Mesendoderm (in vitro differentiated cells): ENCODE data around the gene FRA10AC1. TPM values are rescaled to one million over a fixed set of nuclear protein-coding genes. Genes with fewer than 3 reads are reported as not detected.
A peak's percentile ranks its signal among the peaks of the same experiment; 100 is the strongest.

ENCODE experiments used
- DNase-seq: peaks from one replicate; pipeline ENCODE4 v3.0.0; 2013
- H2AK5ac ChIP-seq: 2 replicates; pipeline ENCODE4 v1.6.1; 2013; ENCODE audit warnings: low read length, inconsistent platforms
- H2BK120ac ChIP-seq: 2 replicates; pipeline ENCODE4 v1.6.1; 2013; ENCODE audit warnings: low read depth, mild to moderate bottlenecking, low read length, moderate library complexity, mixed read lengths
- H2BK15ac ChIP-seq: replicated peaks from 2 replicates; pipeline ENCODE4 v1.6.1; 2013; ENCODE audit warnings: low read depth, mild to moderate bottlenecking, moderate library complexity
- H2BK5ac ChIP-seq: 2 replicates; pipeline ENCODE4 v1.6.1; 2013; ENCODE audit warnings: low read length, inconsistent platforms
- H3K18ac ChIP-seq: 2 replicates; pipeline ENCODE4 v1.6.1; 2013; ENCODE audit warnings: mild to moderate bottlenecking, low read length, mixed read lengths
- H3K23ac ChIP-seq: one replicate; pipeline ENCODE4 v1.6.1; 2013; ENCODE audit warnings: low read length
- H3K27ac ChIP-seq: 2 replicates; pipeline ENCODE4 v1.5.1; 2013; ENCODE audit warnings: low read depth, mild to moderate bottlenecking, inconsistent platforms, low read length, moderate library complexity
- H3K27me3 ChIP-seq: 2 replicates; pipeline ENCODE4 v1.6.1; 2013; ENCODE audit warnings: low read length, control low read depth, mild to moderate bottlenecking, inconsistent platforms; ENCODE audit not compliant: insufficient read depth, poor library complexity
- H3K36me3 ChIP-seq: 2 replicates; pipeline ENCODE4 v1.6.1; 2013; ENCODE audit warnings: low read length, inconsistent platforms; ENCODE audit not compliant: control insufficient read depth, insufficient read depth
- H3K4ac ChIP-seq: one replicate; pipeline ENCODE4 v1.6.1; 2013; ENCODE audit warnings: low read depth, mild to moderate bottlenecking, low read length, moderate library complexity
- H3K4me1 ChIP-seq: 2 replicates; pipeline ENCODE4 v1.6.1; 2013; ENCODE audit warnings: low read depth, low read length, inconsistent platforms; ENCODE audit not compliant: control insufficient read depth
- H3K4me2 ChIP-seq: 2 replicates; pipeline ENCODE4 v1.6.1; 2013; ENCODE audit warnings: low read length
- H3K4me3 ChIP-seq: 2 replicates; pipeline ENCODE4 v1.5.1; 2013; ENCODE audit warnings: mild to moderate bottlenecking, low read length
- H3K56ac ChIP-seq: one replicate; pipeline ENCODE4 v1.6.1; 2013; ENCODE audit warnings: low read length
- H3K79me1 ChIP-seq: 2 replicates; pipeline ENCODE4 v1.6.1; 2013; ENCODE audit warnings: low read length, inconsistent platforms
- H3K79me2 ChIP-seq: 2 replicates; pipeline ENCODE4 v1.6.1; 2013; ENCODE audit warnings: mild to moderate bottlenecking, low read length; ENCODE audit not compliant: control insufficient read depth, insufficient read depth
- H3K9ac ChIP-seq: 2 replicates; pipeline ENCODE4 v1.6.1; 2013; ENCODE audit warnings: low read length, inconsistent platforms
- H4K5ac ChIP-seq: one replicate; pipeline ENCODE4 v1.6.1; 2013; ENCODE audit warnings: low read length
- H4K8ac ChIP-seq: one replicate; pipeline ENCODE4 v1.6.1; 2013; ENCODE audit warnings: low read depth, mild to moderate bottlenecking, control low read depth, low read length, moderate library complexity
- WGBS: extraction: QIAGEN DNeasy Blood & Tissue Kit; methylation state at CpG from one replicate; pipeline ENCODE4 v1.1.7; 2013; ENCODE audit warnings: low lambda C conversion rate, missing lambda C conversion rate; ENCODE audit not compliant: insufficient coverage; ENCODE audit errors: extremely low coverage; 5-methylcytosine and 5-hydroxymethylcytosine counted together
- polyA plus RNA-seq, 2 experiments: library from polyadenylated mRNA; stranded (reverse); fragments of 200-250 nt; gene quantifications; one replicate each; pipeline ENCODE4 v1.2.3, GENCODE V29; 2013

The FRA10AC1 gene, protein sequence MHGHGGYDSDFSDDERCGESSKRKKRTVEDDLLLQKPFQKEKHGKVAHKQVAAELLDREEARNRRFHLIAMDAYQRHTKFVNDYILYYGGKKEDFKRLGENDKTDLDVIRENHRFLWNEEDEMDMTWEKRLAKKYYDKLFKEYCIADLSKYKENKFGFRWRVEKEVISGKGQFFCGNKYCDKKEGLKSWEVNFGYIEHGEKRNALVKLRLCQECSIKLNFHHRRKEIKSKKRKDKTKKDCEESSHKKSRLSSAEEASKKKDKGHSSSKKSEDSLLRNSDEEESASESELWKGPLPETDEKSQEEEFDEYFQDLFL
- polyA plus RNA-seq (2013, experiment 1 of 2): 27.8 TPM
- polyA plus RNA-seq (2013, experiment 2 of 2): 23.5 TPM

DNA sequence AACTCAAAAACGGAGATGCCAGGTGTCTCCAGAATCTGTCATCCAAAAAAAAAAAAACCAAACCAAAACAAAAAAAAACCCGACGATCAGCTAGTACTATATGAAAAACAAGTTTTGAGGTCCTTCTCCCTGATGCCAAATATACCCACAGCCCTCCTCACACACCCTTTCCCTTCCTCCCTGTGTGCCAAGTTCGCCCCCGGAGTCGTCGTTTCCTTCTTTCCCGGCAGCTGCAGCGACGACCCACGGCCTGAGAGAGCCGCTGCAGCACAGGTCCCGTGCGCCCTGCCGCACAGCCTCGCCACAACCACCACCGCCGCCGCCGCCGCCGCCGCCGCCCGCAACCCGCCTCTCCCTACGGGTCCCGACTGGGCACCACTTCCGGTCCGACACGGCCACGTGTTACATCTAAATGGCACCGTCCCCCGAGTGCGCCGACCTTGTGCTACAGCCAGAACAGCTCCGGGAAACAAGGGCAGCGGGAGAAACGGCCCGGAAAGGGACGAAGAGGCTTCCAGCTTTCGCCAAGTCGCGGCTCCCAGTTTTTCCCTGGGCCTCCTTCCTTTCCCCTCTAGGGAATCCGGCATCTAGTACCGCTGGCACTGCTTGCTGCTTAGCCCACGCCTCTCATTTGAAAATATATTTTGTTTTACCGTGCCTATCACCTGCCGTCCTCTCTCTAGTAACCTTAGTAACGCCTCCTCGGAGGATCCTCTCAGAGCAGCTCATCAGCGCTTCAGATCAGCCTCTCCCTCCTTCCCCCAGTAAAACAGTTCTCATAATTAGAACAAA lies at the start of gene FRA10AC1:
Gene FRA10AC1, minus strand, starts transcription at position 383 of the 792 bp plus-strand sequence. CDS start 2,486 bp downstream, outside the sequence.
- WGBS: no CpG with 5 or more reads among the region's 52 CpGs
- Histone ChIP-seq H3K4me1 (peaks cover 4% of the 10 kb centered on the region), H3K79me1 (peaks cover 2% of the 10 kb centered on the region), H3K4me3 (peak within 1 kb of the TSS; percentile 90), H2BK5ac (no peak within 1 kb of the TSS), H3K18ac (no peak within 1 kb of the TSS), H3K27ac (peak within 1 kb of the TSS; percentile 84), H3K9ac (peak within 1 kb of the TSS; percentile 84), H2BK120ac (no peak within 1 kb of the TSS), H3K56ac (peak within 1 kb of the TSS; percentile 98), H3K4ac (no peak within 1 kb of the TSS), H4K5ac (peak within 1 kb of the TSS; percentile 59), H2BK15ac (no peak within 1 kb of the TSS), H3K79me2 (no peaks in the 10 kb centered on the region), H3K36me3 (no peaks in the 10 kb centered on the region), H3K23ac (no peak within 1 kb of the TSS), H2AK5ac (no peak within 1 kb of the TSS), H3K27me3 (no peaks in the 10 kb centered on the region), H3K4me2 (peak within 1 kb of the TSS; percentile 83), H4K8ac (peak within 1 kb of the TSS; percentile 68)
- peak; percentile 96 for DNase-seq

DNA sequence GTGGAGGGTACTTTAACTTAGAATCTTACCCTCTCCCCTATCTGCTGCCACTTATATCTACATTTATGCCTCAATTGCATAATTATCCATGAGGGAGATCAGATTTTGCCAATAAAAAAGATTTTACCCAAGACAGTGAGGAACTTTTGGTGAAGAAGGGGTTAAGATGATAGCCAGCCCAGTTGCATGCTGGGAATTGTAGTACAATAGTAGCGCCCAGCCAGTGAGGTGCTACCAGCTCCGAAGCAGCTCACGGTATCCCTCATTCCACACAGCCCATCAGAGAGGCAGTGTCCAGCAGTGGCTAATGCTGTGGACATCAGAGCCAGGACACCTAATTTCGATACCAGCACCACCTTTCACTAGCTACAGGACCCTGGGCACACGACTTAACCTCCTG lies 49.4 kb upstream of the FRA10AC1 start:
- no peaks in the 10 kb centered on the region for H3K36me3 ChIP-seq
- H4K8ac ChIP-seq: no peak overlapping the region
- no peak overlapping the region for H4K5ac ChIP-seq
- H3K4me3 ChIP-seq: no peak overlapping the region
- no peak overlapping the region for H3K23ac ChIP-seq
- H3K79me2 ChIP-seq: no peaks in the 10 kb centered on the region
- H3K4me2 ChIP-seq: no peak overlapping the region
- no peak overlapping the region for H3K4ac ChIP-seq
- no peaks in the 10 kb centered on the region for H3K79me1 ChIP-seq
- no peak overlapping the region for H3K18ac ChIP-seq
- H3K56ac ChIP-seq: no peak overlapping the region
- H3K27ac ChIP-seq: no peak overlapping the region
- no peak overlapping the region for H2BK15ac ChIP-seq
- peak; percentile 73 for DNase-seq
- no peak overlapping the region for H2AK5ac ChIP-seq
- peaks cover 11% of the 10 kb centered on the region for H3K4me1 ChIP-seq
- no peak overlapping the region for H2BK120ac ChIP-seq
- H2BK5ac ChIP-seq: no peak overlapping the region
- WGBS: no CpG with 5 or more reads among the region's 5 CpGs
- H3K27me3 ChIP-seq: no peaks in the 10 kb centered on the region
- H3K9ac ChIP-seq: no peak overlapping the region

DNA sequence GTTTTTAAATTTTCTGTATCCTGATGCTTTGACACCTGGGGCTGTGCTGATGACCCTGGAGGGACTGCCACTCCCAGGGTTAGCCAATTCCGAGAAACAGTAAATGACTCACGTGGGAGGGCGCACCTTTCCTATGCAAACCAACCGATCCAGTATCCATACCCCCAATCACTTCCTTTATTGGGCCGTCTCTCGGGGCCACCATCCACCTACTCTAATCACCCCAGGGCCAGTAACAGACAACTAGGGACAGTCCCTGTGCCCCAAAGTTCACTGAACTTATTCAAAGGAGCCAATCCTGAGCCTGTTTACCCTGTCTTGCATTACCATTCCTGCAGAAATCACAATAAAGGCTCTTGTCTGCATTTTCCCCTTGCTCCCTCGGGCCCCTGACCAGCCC lies 48.7 kb upstream of the FRA10AC1 start:
- Histone ChIP-seq H3K4me3 (no peak overlapping the region), H3K27me3 (no peaks in the 10 kb centered on the region), H4K5ac (no peak overlapping the region), H3K18ac (peak overlapping the region; percentile 89), H3K36me3 (no peaks in the 10 kb centered on the region), H3K4me2 (no peak overlapping the region), H2AK5ac (no peak overlapping the region), H3K4ac (no peak overlapping the region), H2BK120ac (peak overlapping the region; percentile 23), H2BK5ac (no peak overlapping the region), H3K23ac (no peak overlapping the region), H3K79me2 (no peaks in the 10 kb centered on the region), H4K8ac (no peak overlapping the region), H2BK15ac (peak overlapping the region; percentile 2), H3K4me1 (peaks cover 11% of the 10 kb centered on the region), H3K9ac (no peak overlapping the region), H3K56ac (no peak overlapping the region), H3K79me1 (no peaks in the 10 kb centered on the region), H3K27ac (no peak overlapping the region)
- peak; percentile 22 for DNase-seq
- WGBS: no CpG with 5 or more reads among the region's 7 CpGs

DNA sequence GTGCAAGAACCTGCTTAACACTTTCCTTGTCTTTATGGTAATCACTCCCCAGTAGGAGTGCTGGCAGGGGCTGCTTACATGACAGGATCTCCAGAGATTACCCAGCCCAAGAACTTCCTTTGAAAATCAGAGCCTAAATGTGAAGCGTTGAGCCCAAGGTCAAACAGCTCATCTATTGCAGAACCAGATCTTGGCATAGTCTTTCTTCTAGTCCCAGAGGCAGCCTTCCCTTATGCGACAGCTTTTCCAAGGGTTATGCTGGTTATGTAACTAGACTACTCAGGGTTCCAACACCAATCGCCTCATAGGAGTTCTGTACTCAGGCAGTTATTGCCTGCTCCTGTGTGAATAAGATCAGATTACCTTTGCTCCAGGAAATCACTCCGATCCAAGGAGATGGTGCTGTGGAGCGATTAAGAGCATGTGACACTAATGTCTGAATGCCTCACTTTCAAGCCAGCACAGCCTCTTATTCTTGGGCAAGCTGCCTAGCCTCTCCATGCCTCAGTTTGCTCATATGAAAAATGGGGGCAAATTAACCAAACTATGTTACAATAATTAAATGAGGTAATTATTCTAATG lies 46.9 kb upstream of the FRA10AC1 start:
- no CpG with 5 or more reads among the region's 5 CpGs for WGBS
- Histone ChIP-seq H3K27ac (peak overlapping the region; percentile 48), H3K79me1 (no peaks in the 10 kb centered on the region), H2BK5ac (no peak overlapping the region), H2BK15ac (no peak overlapping the region), H3K4me1 (peaks cover 11% of the 10 kb centered on the region), H4K8ac (no peak overlapping the region), H4K5ac (no peak overlapping the region), H3K36me3 (no peaks in the 10 kb centered on the region), H2BK120ac (no peak overlapping the region), H2AK5ac (no peak overlapping the region), H3K27me3 (no peaks in the 10 kb centered on the region), H3K9ac (no peak overlapping the region), H3K4ac (no peak overlapping the region), H3K56ac (no peak overlapping the region), H3K23ac (no peak overlapping the region), H3K4me3 (no peak overlapping the region), H3K4me2 (no peak overlapping the region), H3K79me2 (no peaks in the 10 kb centered on the region), H3K18ac (no peak overlapping the region)
- DNase-seq: peak; percentile 94

DNA sequence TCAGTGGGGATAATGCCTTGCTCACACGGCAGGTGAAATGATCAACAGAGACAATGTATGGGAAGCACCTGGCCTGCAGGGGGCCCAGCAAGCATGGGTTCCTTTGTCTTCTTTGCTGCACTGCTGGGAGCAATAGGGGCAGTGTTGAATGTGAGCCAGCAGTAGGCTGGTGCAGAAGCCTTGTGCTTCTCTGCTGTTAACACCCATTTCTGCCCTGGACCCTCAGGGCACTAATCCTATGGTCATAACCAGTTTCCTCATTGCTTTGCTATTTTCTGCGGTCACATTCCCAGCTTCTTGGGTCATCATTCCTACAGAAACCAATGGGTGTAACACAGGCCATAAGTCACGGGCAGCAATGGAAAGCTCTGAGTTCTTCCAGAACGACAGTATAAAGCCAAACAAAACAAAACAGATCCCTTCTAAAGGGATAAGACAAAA lies 44.5 kb upstream of the FRA10AC1 start:
- H3K23ac ChIP-seq: no peak overlapping the region
- no peak overlapping the region for H2BK5ac ChIP-seq
- H3K27ac ChIP-seq: no peak overlapping the region
- no peak overlapping the region for H2AK5ac ChIP-seq
- no peak overlapping the region for H4K8ac ChIP-seq
- no peak overlapping the region for H3K4ac ChIP-seq
- no peak overlapping the region for H3K18ac ChIP-seq
- H2BK15ac ChIP-seq: no peak overlapping the region
- H3K79me2 ChIP-seq: no peaks in the 10 kb centered on the region
- H3K56ac ChIP-seq: no peak overlapping the region
- no CpG with 5 or more reads among the region's 4 CpGs for WGBS
- no peaks in the 10 kb centered on the region for H3K36me3 ChIP-seq
- no peak overlapping the region for H3K4me3 ChIP-seq
- no peaks in the 10 kb centered on the region for H3K27me3 ChIP-seq
- peak overlapping the region; percentile 22 for H3K9ac ChIP-seq
- no peak overlapping the region for H3K4me2 ChIP-seq
- H3K4me1 ChIP-seq: peaks cover 11% of the 10 kb centered on the region
- H2BK120ac ChIP-seq: no peak overlapping the region
- no peaks in the 10 kb centered on the region for H3K79me1 ChIP-seq
- no peak overlapping the region for H4K5ac ChIP-seq
- DNase-seq: peak; percentile 97
